Breast epithelium (tissue), 3 donors: Measurements from ENCODE around the gene BBS9.

Experiments used
- CTCF ChIP-seq, 3 donors: fragments of 450-650 bp; IDR thresholded peaks; one replicate each; pipeline ENCODE4 v1.5.1; 2016 to 2017; ENCODE audit warnings: antibody characterized with exemption in 3 of 3, mild to moderate bottlenecking in 3 of 3, moderate library complexity in 3 of 3
- POLR2AphosphoS5 ChIP-seq, 3 donors: sonication (generic); formaldehyde crosslinking; IDR thresholded peaks; one replicate each; pipeline ENCODE4 v1.6.1; 2017; ENCODE audit warnings: antibody characterized with exemption in 3 of 3

- TF ChIP-seq CTCF (IDR thresholded peaks at IDR 0.05): no peak
- TF ChIP-seq POLR2AphosphoS5 (IDR thresholded peaks at IDR 0.05): no peak
Measured at GRCh38 chr7:33217595-33217994, 88.2 kb downstream of the BBS9 start.
